PFSK-1 (cell line): ENCODE results near the gene IL12B.

Experiments used
- FOXP2 ChIP-seq: optimal IDR thresholded peaks from 2 replicates; pipeline ENCODE3; 2011; ENCODE audit warnings: borderline replicate concordance, control low read depth, inconsistent platforms; ENCODE audit not compliant: insufficient read depth; ENCODE audit errors: extremely low read length, extremely low read depth
- POLR2AphosphoS5 ChIP-seq: IDR thresholded peaks from 2 replicates; pipeline ENCODE4 v1.6.1; 2012; ENCODE audit warnings: low read depth, mild to moderate bottlenecking, control low read depth, low read length, moderate library complexity
- REST ChIP-seq, 2 experiments: IDR thresholded peaks; 2 replicates each; pipeline versions ENCODE4 v1.6.1 to v1.8.0; 2011 to 2012; ENCODE audit warnings: low read depth in 2 of 2, low read length in 2 of 2, control low read depth in 1 of 2, inconsistent platforms in 1 of 2, mild to moderate bottlenecking in 1 of 2, moderate library complexity in 1 of 2; ENCODE audit not compliant: insufficient read depth in 1 of 2
- SIN3A ChIP-seq: IDR thresholded peaks from 2 replicates; pipeline ENCODE4 v1.6.1; 2012; ENCODE audit warnings: mild to moderate bottlenecking, low read length, moderate library complexity, borderline replicate concordance; ENCODE audit not compliant: insufficient read depth
- TAF1 ChIP-seq: IDR thresholded peaks from 2 replicates; pipeline ENCODE4 v1.6.1; 2012; ENCODE audit warnings: low read length, control low read depth, borderline replicate concordance; ENCODE audit not compliant: insufficient read depth

Gene IL12B

DNA sequence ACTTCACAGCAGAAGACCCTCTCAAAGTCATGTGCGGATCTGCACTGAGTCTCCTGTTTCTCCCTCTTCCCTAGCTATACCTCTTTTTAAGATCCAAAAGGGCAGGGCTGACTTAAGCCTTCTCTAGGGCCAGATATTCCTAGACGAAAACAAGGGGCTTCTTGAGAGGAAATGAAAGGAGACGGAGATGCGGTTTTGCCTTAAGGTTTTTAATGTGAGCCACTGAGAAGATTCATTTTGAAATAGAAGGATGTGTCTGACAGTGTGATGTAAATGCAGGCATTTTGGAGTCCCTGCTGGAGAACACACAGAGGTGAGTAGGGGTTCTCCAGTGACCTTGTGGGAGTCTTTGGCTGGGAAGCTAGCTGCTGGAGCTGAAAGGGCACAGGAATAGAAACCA lies 15.6 kb upstream of the IL12B start:
- TF ChIP-seq FOXP2 (no peak), POLR2AphosphoS5 (no peak), TAF1 (no peak), SIN3A (no peak), REST (IDR thresholded peaks at IDR 0.05; ENCODE audit: insufficient read depth in 1 of 2, low read depth in 2 of 2, low read length in 2 of 2) (no peak)

DNA sequence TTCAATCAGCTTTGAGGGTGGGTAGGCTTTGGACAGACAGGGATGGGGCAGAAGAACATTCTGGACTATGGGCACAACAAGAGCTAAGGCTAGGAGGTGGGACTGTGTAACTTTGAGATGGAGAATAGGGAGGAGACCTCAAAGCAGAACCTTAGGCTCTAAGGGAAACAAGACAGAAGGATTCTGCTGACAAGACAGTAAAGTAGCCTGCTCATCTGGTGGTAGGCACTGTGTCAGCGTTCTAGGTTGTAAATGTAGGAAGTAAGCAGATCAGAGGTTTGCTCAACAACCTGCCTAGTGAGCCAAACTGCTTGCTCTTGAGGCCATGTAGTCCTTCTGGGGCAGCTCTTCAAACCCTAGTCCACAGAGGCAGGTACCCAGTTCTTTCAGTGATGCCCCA lies 15.0 kb upstream of the IL12B start:
- no peak for TF ChIP-seq FOXP2
- TF ChIP-seq POLR2AphosphoS5 = no peak

DNA sequence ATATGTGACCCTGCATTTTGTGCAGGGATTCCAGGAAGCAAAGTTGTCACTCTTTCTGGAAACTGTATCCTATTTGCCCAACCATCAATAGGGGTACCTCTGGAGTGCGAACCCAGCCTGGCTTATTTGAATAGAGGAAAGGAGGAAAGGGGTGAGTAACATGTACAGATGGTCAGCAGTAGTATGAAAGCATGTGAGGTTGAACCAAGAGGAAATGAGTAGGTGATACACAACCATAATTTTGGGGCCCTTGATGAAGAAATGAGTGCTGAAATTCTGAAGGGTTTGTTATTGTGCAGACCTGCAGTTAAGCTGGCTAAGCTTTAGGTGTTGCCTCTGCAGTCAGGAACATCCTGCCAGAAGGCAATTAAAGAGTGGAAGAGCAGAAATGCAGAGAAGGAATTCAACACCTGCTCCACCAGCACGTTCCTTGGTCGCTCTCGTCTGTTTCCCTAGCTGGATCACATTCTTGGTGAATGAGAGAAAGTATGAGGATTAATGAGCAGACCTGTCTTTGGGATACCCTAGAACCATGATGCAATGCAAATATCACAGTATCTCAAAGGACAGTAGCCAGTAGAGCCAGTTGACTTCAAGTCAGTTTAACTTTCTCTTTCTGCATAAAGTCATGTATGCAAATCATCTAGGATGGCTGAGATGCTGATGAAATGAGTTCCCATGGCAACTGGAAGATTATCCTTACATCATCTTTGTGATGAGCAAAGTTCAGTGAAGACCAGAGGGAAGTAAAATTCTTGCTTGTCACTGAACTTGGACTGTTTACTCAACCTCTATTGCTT lies 13.2 kb upstream of the IL12B start:
- TF ChIP-seq POLR2AphosphoS5 (no peak), FOXP2 (no peak), REST (IDR thresholded peaks at IDR 0.05; ENCODE audit: insufficient read depth in 1 of 2, low read depth in 2 of 2, low read length in 2 of 2) (no peak), SIN3A (no peak), TAF1 (no peak)

GRCh38 chr5:159342840-159343239 lies 12.6 kb upstream of the IL12B start:
- TF ChIP-seq REST (IDR thresholded peaks at IDR 0.05; ENCODE audit: insufficient read depth in 1 of 2, low read depth in 2 of 2, low read length in 2 of 2) (no peak), FOXP2 (no peak), SIN3A (no peak), POLR2AphosphoS5 (no peak), TAF1 (no peak)

GRCh38 chr5:159341906-159342310 lies 11.6 kb upstream of the IL12B start:
- TF ChIP-seq POLR2AphosphoS5 (no peak), REST (IDR thresholded peaks at IDR 0.05; ENCODE audit: insufficient read depth in 1 of 2, low read depth in 2 of 2, low read length in 2 of 2) (peak in 1 of 2 experiments; percentile 49; a peak in 1 of 4 replicates)
